Measurements from ENCODE around the gene SLC44A3. TPM values are rescaled to one million over a fixed set of nuclear protein-coding genes. Genes with fewer than 3 reads are reported as not detected.
A peak's percentile ranks its signal among the peaks of the same experiment; 100 is the strongest.

The SLC44A3 gene
- total and polyA plus RNA-seq, 4 donors, result 9.3 to 31.8 (median 11.6) TPM

- Histone ChIP-seq H3K27me3 (ENCODE audit: control insufficient read depth in 3 of 3, insufficient read depth in 3 of 3, low read length in 2 of 3) (no peaks in the 10 kb centered on the region), H3K27ac (ENCODE audit: low read depth in 1 of 2, low read length in 1 of 2) (peak overlapping the region; percentile 42 to 69), H3K4me1 (ENCODE audit: control insufficient read depth in 5 of 5, insufficient read depth in 5 of 5, low read length in 5 of 5) (peaks cover 2 to 10% (median 3%) of the 10 kb centered on the region in 5 donors), H3K36me3 (ENCODE audit: control insufficient read depth in 4 of 4, insufficient read depth in 4 of 4, low read length in 4 of 4) (no peaks in the 10 kb centered on the region), H3K9me3 (ENCODE audit: control insufficient read depth in 4 of 4, insufficient read depth in 3 of 4, low read length in 3 of 4) (no peaks in the 10 kb centered on the region), H3K9ac (ENCODE audit: insufficient read depth in 1 of 2, low read length in 2 of 2) (no peak overlapping the region), H3K4me3 (no peak overlapping the region)
- DNase-seq, result peak in 1 of 3 donors; percentile 26
- ATAC-seq (ENCODE audit: insufficient read depth, low FRiP score), result peak; percentile 79
- TF ChIP-seq, protein P1, sequence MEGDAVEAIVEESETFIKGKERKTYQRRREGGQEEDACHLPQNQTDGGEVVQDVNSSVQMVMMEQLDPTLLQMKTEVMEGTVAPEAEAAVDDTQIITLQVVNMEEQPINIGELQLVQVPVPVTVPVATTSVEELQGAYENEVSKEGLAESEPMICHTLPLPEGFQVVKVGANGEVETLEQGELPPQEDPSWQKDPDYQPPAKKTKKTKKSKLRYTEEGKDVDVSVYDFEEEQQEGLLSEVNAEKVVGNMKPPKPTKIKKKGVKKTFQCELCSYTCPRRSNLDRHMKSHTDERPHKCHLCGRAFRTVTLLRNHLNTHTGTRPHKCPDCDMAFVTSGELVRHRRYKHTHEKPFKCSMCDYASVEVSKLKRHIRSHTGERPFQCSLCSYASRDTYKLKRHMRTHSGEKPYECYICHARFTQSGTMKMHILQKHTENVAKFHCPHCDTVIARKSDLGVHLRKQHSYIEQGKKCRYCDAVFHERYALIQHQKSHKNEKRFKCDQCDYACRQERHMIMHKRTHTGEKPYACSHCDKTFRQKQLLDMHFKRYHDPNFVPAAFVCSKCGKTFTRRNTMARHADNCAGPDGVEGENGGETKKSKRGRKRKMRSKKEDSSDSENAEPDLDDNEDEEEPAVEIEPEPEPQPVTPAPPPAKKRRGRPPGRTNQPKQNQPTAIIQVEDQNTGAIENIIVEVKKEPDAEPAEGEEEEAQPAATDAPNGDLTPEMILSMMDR (IDR thresholded peaks at IDR 0.05; ENCODE audit: control extremely low read depth, extremely low read depth), result no peak
- 20 to 26% methylated on average over 5 of the region's 5 CpGs for WGBS, 2 donors
Observed at GRCh38 chr1:94792473-94793295, 27.5 kb upstream of the SLC44A3 start.

GRCh38 chr1:94793296-94793656 is 26.9 kb upstream of the SLC44A3 start:
- TF ChIP-seq, protein P1 (IDR thresholded peaks at IDR 0.05; ENCODE audit: control extremely low read depth, extremely low read depth), result no peak
- H3K9ac ChIP-seq (ENCODE audit: insufficient read depth in 1 of 2, low read length in 2 of 2), result no peak overlapping the region
- no peaks in the 10 kb centered on the region for H3K9me3 ChIP-seq (ENCODE audit: control insufficient read depth in 4 of 4, insufficient read depth in 3 of 4, low read length in 3 of 4)
- peak in 1 of 3 donors; percentile 45 for DNase-seq
- H3K4me1 ChIP-seq (ENCODE audit: control insufficient read depth in 5 of 5, insufficient read depth in 5 of 5, low read length in 5 of 5), result peaks cover 2 to 10% (median 6%) of the 10 kb centered on the region in 5 donors
- WGBS, 2 donors, result 46 to 70% methylated on average over 5 of the region's 5 CpGs
- H3K4me3 ChIP-seq, result no peak overlapping the region
- H3K27ac ChIP-seq (ENCODE audit: low read depth in 1 of 2, low read length in 1 of 2), result peak overlapping the region; percentile 37 to 69
- no peaks in the 10 kb centered on the region for H3K36me3 ChIP-seq (ENCODE audit: control insufficient read depth in 4 of 4, insufficient read depth in 4 of 4, low read length in 4 of 4)
- no peaks in the 10 kb centered on the region for H3K27me3 ChIP-seq (ENCODE audit: control insufficient read depth in 3 of 3, insufficient read depth in 3 of 3, low read length in 2 of 3)
- peak; percentile 21 for ATAC-seq (ENCODE audit: insufficient read depth, low FRiP score)

- Histone ChIP-seq H3K9me3 (ENCODE audit: control insufficient read depth in 4 of 4, insufficient read depth in 3 of 4, low read length in 3 of 4) (no peaks in the 10 kb centered on the region), H3K27ac (ENCODE audit: low read depth in 1 of 2, low read length in 1 of 2) (no peak overlapping the region)
- WGBS, 2 donors, result 39 to 57% methylated on average over 7 of the region's 7 CpGs
Observed at GRCh38 chr1:94795434-94795833, 24.7 kb upstream of the SLC44A3 start.

More at GRCh38 chr1:94795434-94795833, 24.7 kb upstream of the SLC44A3 start:
- peak in 1 of 3 donors; percentile 42 for DNase-seq
- Histone ChIP-seq H3K9ac (ENCODE audit: insufficient read depth in 1 of 2, low read length in 2 of 2) (no peak overlapping the region), H3K4me3 (no peak overlapping the region), H3K27me3 (ENCODE audit: control insufficient read depth in 3 of 3, insufficient read depth in 3 of 3, low read length in 2 of 3) (no peaks in the 10 kb centered on the region), H3K36me3 (ENCODE audit: control insufficient read depth in 4 of 4, insufficient read depth in 4 of 4, low read length in 4 of 4) (no peaks in the 10 kb centered on the region), H3K4me1 (ENCODE audit: control insufficient read depth in 5 of 5, insufficient read depth in 5 of 5, low read length in 5 of 5) (peaks cover 2 to 11% (median 6%) of the 10 kb centered on the region in 5 donors)
- no peak for ATAC-seq (ENCODE audit: insufficient read depth, low FRiP score)
- TF ChIP-seq, protein P1 (IDR thresholded peaks at IDR 0.05; ENCODE audit: control extremely low read depth, extremely low read depth), result no peak
